Esophagus squamous epithelium (tissue), 5 donors: Measurements from ENCODE around the gene FOXP1. TPM values are rescaled to one million over a fixed set of nuclear protein-coding genes. Genes with fewer than 3 reads are reported as not detected.

Experiments used
- DNase-seq: peaks from one replicate; lab custom pipeline; 2025; lab: John Stamatoyannopoulos, UW
- H3K27ac ChIP-seq, 4 donors: fragments of 200-600 bp; sonication (generic); one replicate each; pipeline ENCODE4 v1.5.1; 2016 to 2019; ENCODE audit warnings: mild to moderate bottlenecking in 1 of 4
- H3K27me3 ChIP-seq, 4 donors: fragments of 200-600 bp; sonication (generic); 1 replicate in 3 of 4; 2 replicates in 1 of 4; pipeline versions ENCODE4 v1.5.1 to v1.6.0; 2017 to 2021; ENCODE audit warnings: antibody characterized with exemption in 1 of 4
- H3K36me3 ChIP-seq, 3 donors: fragments of 200-600 bp; sonication (generic); one replicate each; pipeline ENCODE4 v1.5.1; 2016 to 2019
- H3K4me1 ChIP-seq, 3 donors: fragments of 200-600 bp; sonication (generic); one replicate each; pipeline ENCODE4 v1.5.1; 2017 to 2019
- H3K4me3 ChIP-seq, 4 donors: fragments of 200-600 bp; sonication (generic); 1 replicate in 3 of 4; 2 replicates in 1 of 4; pipeline ENCODE4 v1.5.1; 2016 to 2019; ENCODE audit warnings: mild to moderate bottlenecking in 2 of 4, moderate library complexity in 1 of 4
- H3K9me3 ChIP-seq, 3 donors: fragments of 200-600 bp; sonication (generic); one replicate each; pipeline ENCODE4 v1.5.1; 2016 to 2019
- CTCF ChIP-seq, 6 experiments: fragments of 450-650 bp in 4 of 6; fragments of 200-600 bp in 2 of 6; sonication (generic) in 2 of 6; IDR thresholded peaks; one replicate each; pipeline ENCODE4 v1.5.1; 2016 to 2019; ENCODE audit warnings: antibody characterized with exemption in 6 of 6, mild to moderate bottlenecking in 4 of 6, moderate library complexity in 4 of 6
- POLR2A ChIP-seq, 4 donors: fragments of 450-650 bp; IDR thresholded peaks; one replicate each; pipeline ENCODE4 v1.6.1; 2017; ENCODE audit warnings: antibody characterized with exemption in 4 of 4, mild to moderate bottlenecking in 4 of 4, moderate library complexity in 3 of 4
- WGBS, 2 donors: methylation state at CpG; one replicate each; pipeline ENCODE4 v1.1.5; 2018; 5-methylcytosine and 5-hydroxymethylcytosine counted together
- intact Hi-C: fragments of 100-400 bp; cut with DNase I; formaldehyde crosslinking; loops from one replicate; pipeline ENCODE4 v1.15.0; 2022
- total RNA-seq, 4 donors: library from RNA; depleted of rRNA; stranded (reverse); fragments of >200 nt; gene quantifications; one replicate each; pipeline ENCODE4 v1.1.0, GENCODE V29; 2016
- donor health status: DM: yes; HTN: yes; CAD: no.

The FOXP1 gene
- total RNA-seq, 4 donors from 2014 or later, result 49.1 to 124 (median 61.1) TPM

GRCh38 chr3:71054312-71054711 is 529.2 kb downstream of the FOXP1 start:
- WGBS, 2 donors, result 68 to 75% methylated on average over 5 of the region's 5 CpGs
- intact Hi-C loops, result no loop called here
- Histone ChIP-seq H3K27ac (peak overlapping the region in 3 of 4 donors; percentile 45 to 94 (median 72)), H3K27me3 (no peaks in the 10 kb centered on the region), H3K4me1 (peaks cover 10 to 100% (median 80%) of the 10 kb centered on the region in 3 donors), H3K9me3 (no peaks in the 10 kb centered on the region), H3K36me3 (peaks cover 0 to 40% (median 0%) of the 10 kb centered on the region in 3 donors), H3K4me3 (no peak overlapping the region)
- TF ChIP-seq POLR2A (IDR thresholded peaks at IDR 0.05), result no peak
- no peak for TF ChIP-seq CTCF (IDR thresholded peaks at IDR 0.05)
- DNase-seq, result no peak

GRCh38 chr3:71053495-71053894 is 530.0 kb downstream of the FOXP1 start:
- DNase-seq, result no peak
- no peak for TF ChIP-seq CTCF (IDR thresholded peaks at IDR 0.05)
- TF ChIP-seq POLR2A (IDR thresholded peaks at IDR 0.05), result no peak
- Histone ChIP-seq H3K4me1 (peaks cover 6 to 100% (median 73%) of the 10 kb centered on the region in 3 donors), H3K4me3 (no peak overlapping the region), H3K27me3 (no peaks in the 10 kb centered on the region), H3K9me3 (no peaks in the 10 kb centered on the region), H3K36me3 (peaks cover 0 to 48% (median 0%) of the 10 kb centered on the region in 3 donors), H3K27ac (peak overlapping the region in 3 of 4 donors; percentile 45 to 74 (median 72))
- WGBS, 2 donors, result 76 to 77% methylated on average over 3 to 4 of the region's 4 CpGs
- intact Hi-C loops, result no loop called here

- Histone ChIP-seq H3K9me3 (no peaks in the 10 kb centered on the region), H3K27ac (peak overlapping the region in 3 of 4 donors; percentile 30 to 74 (median 45)), H3K27me3 (no peaks in the 10 kb centered on the region), H3K4me1 (peaks cover 3 to 100% (median 65%) of the 10 kb centered on the region in 3 donors), H3K4me3 (no peak overlapping the region), H3K36me3 (peaks cover 0 to 49% (median 0%) of the 10 kb centered on the region in 3 donors)
- intact Hi-C loops, result no loop called here
- no peak for DNase-seq
- 63 to 76% methylated on average over 5 of the region's 5 CpGs for WGBS, 2 donors
- TF ChIP-seq POLR2A (IDR thresholded peaks at IDR 0.05) (no peak), CTCF (IDR thresholded peaks at IDR 0.05) (no peak)
Observed at GRCh38 chr3:71052716-71053115, 530.8 kb downstream of the FOXP1 start.

- Histone ChIP-seq H3K27ac (peak overlapping the region in 3 of 4 donors; percentile 45 to 74 (median 73)), H3K36me3 (peaks cover 0 to 53% (median 0%) of the 10 kb centered on the region in 3 donors), H3K9me3 (no peaks in the 10 kb centered on the region), H3K27me3 (no peaks in the 10 kb centered on the region), H3K4me1 (peaks cover 3 to 100% (median 64%) of the 10 kb centered on the region in 3 donors), H3K4me3 (no peak overlapping the region)
- intact Hi-C loops, result no loop called here
- no peak for DNase-seq
- no peak for TF ChIP-seq CTCF (IDR thresholded peaks at IDR 0.05)
- TF ChIP-seq POLR2A (IDR thresholded peaks at IDR 0.05), result no peak
- 50 to 55% methylated on average over 7 of the region's 7 CpGs for WGBS, 2 donors
Observed at GRCh38 chr3:71051893-71052687, 531.4 kb downstream of the FOXP1 start.

GRCh38 chr3:71051259-71051595 is 532.3 kb downstream of the FOXP1 start:
- Histone ChIP-seq H3K4me1 (peaks cover 0 to 98% (median 59%) of the 10 kb centered on the region in 3 donors), H3K27ac (peak overlapping the region; percentile 2 to 74 (median 71)), H3K9me3 (no peaks in the 10 kb centered on the region), H3K27me3 (no peaks in the 10 kb centered on the region), H3K36me3 (peaks cover 0 to 62% (median 0%) of the 10 kb centered on the region in 3 donors), H3K4me3 (no peak overlapping the region)
- 35 to 50% methylated on average over 3 to 5 of the region's 5 CpGs for WGBS, 2 donors
- intact Hi-C loops, result no loop called here
- no peak for TF ChIP-seq CTCF (IDR thresholded peaks at IDR 0.05)
- no peak for TF ChIP-seq POLR2A (IDR thresholded peaks at IDR 0.05)
- no peak for DNase-seq
